Esophagus muscularis mucosa (tissue), 4 donors: ENCODE measurements around the gene DIAPH1. TPM values are rescaled to one million over a fixed set of nuclear protein-coding genes. Genes with fewer than 3 reads are reported as not detected.

ENCODE experiments used
- DNase-seq: peaks from one replicate; pipeline ENCODE4 v3.0.0-alpha.2; 2017; ENCODE audit errors: extremely low spot score
- H3K27ac ChIP-seq, 4 donors: fragments of 200-600 bp; sonication (generic); replicated peaks in 1 of 4; 1 replicate in 3 of 4; 2 replicates in 1 of 4; pipeline ENCODE4 v1.5.1; 2016 to 2019; ENCODE audit warnings: mild to moderate bottlenecking in 1 of 4
- H3K27me3 ChIP-seq, 4 donors: fragments of 200-600 bp; sonication (generic); one replicate each; pipeline versions ENCODE4 v1.5.1 to v1.6.0; 2016 to 2019
- H3K36me3 ChIP-seq, 4 donors: fragments of 200-600 bp; sonication (generic); one replicate each; pipeline ENCODE4 v1.5.1; 2016 to 2019
- H3K4me1 ChIP-seq, 4 donors: fragments of 200-600 bp; sonication (generic); one replicate each; pipeline ENCODE4 v1.5.1; 2016 to 2019
- H3K4me3 ChIP-seq, 4 donors: fragments of 200-600 bp; sonication (generic); 1 replicate in 2 of 4; 2 replicates in 2 of 4; pipeline ENCODE4 v1.5.1; 2016 to 2019; ENCODE audit warnings: mild to moderate bottlenecking in 4 of 4, moderate library complexity in 1 of 4
- H3K9me3 ChIP-seq, 4 donors: fragments of 200-600 bp; sonication (generic); 1 replicate in 3 of 4; 2 replicates in 1 of 4; pipeline ENCODE4 v1.5.1; 2016 to 2019
- EP300 ChIP-seq: sonication (generic); formaldehyde crosslinking; IDR thresholded peaks from one replicate; pipeline ENCODE4 v1.6.1; 2017; ENCODE audit warnings: antibody characterized with exemption
- POLR2A ChIP-seq: fragments of 450-650 bp; IDR thresholded peaks from one replicate; pipeline ENCODE4 v1.6.1; 2017; ENCODE audit warnings: antibody characterized with exemption, moderate library complexity, mild to moderate bottlenecking, low read depth
- POLR2AphosphoS5 ChIP-seq, 2 donors: sonication (generic); formaldehyde crosslinking; IDR thresholded peaks; one replicate each; pipeline ENCODE4 v1.6.1; 2017; ENCODE audit warnings: antibody characterized with exemption in 2 of 2
- WGBS: methylation state at CpG from one replicate; pipeline ENCODE4 v1.1.5; 2018; 5-methylcytosine and 5-hydroxymethylcytosine counted together
- intact Hi-C: fragments of 100-400 bp; cut with DNase I; formaldehyde crosslinking; loops from one replicate; pipeline ENCODE4 v1.15.1; 2023
- total RNA-seq, 4 donors: library from RNA; depleted of rRNA; stranded (reverse); fragments of >200 nt; gene quantifications; one replicate each; pipeline versions ENCODE4 v1.1.0 to v1.2.1, GENCODE V29; 2016
- TF ChIP-seq, protein P1 (sequence below), 3 experiments: fragments of 200-600 bp in 2 of 3; fragments of 450-650 bp in 1 of 3; sonication (generic) in 2 of 3; IDR thresholded peaks; one replicate each; pipeline ENCODE4 v1.5.1; 2017 to 2019; ENCODE audit warnings: antibody characterized with exemption in 3 of 3, mild to moderate bottlenecking in 2 of 3, moderate library complexity in 1 of 3

The DIAPH1 gene
- total RNA-seq, 4 donors from 2014 or later: 34.1 to 53.0 (median 45.9) TPM

DNA sequence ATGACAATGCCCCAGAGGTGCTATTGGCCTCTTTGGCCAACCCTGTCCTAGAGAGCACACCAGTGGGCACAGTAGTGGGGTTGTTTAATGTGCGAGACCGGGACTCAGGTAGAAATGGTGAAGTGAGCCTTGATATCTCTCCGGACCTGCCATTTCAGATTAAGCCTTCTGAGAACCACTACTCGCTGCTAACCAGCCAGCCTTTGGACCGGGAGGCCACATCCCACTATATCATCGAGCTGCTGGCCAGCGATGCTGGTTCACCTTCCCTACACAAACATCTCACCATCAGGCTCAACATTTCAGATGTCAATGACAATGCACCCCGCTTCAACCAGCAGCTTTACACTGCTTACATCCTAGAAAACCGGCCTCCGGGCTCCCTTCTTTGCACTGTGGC, 128.5 kb downstream of the DIAPH1 start:
- Histone ChIP-seq H3K4me1 (peaks cover 26 to 73% (median 70%) of the 10 kb centered on the region in 4 donors), H3K9me3 (no peaks in the 10 kb centered on the region), H3K27me3 (no peaks in the 10 kb centered on the region), H3K36me3 (peaks cover 0 to 57% (median 44%) of the 10 kb centered on the region in 4 donors), H3K27ac (no peak overlapping the region), H3K4me3 (no peak overlapping the region)
- WGBS: 95% methylated on average over 10 of the region's 10 CpGs
- DNase-seq: no peak
- TF ChIP-seq EP300: no peak
- TF ChIP-seq POLR2A: no peak
- TF ChIP-seq, protein P1, sequence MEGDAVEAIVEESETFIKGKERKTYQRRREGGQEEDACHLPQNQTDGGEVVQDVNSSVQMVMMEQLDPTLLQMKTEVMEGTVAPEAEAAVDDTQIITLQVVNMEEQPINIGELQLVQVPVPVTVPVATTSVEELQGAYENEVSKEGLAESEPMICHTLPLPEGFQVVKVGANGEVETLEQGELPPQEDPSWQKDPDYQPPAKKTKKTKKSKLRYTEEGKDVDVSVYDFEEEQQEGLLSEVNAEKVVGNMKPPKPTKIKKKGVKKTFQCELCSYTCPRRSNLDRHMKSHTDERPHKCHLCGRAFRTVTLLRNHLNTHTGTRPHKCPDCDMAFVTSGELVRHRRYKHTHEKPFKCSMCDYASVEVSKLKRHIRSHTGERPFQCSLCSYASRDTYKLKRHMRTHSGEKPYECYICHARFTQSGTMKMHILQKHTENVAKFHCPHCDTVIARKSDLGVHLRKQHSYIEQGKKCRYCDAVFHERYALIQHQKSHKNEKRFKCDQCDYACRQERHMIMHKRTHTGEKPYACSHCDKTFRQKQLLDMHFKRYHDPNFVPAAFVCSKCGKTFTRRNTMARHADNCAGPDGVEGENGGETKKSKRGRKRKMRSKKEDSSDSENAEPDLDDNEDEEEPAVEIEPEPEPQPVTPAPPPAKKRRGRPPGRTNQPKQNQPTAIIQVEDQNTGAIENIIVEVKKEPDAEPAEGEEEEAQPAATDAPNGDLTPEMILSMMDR (IDR thresholded peaks at IDR 0.05): no peak
- TF ChIP-seq POLR2AphosphoS5 (IDR thresholded peaks at IDR 0.05): no peak
- intact Hi-C loops: no loop called here

DNA sequence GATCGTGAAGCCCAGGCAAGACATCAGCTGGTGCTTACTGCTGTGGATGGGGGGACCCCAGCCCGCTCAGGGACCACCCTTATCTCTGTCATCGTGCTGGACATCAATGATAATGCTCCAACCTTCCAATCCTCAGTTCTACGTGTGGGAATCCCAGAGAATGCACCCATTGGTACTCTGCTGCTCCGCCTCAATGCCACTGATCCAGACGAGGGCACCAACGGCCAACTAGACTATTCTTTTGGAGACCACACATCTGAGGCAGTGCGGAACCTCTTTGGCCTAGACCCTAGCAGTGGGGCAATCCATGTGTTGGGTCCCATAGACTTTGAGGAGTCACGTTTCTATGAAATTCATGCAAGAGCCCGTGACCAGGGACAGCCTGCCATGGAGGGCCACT, 129.0 kb downstream of the DIAPH1 start:
- Histone ChIP-seq H3K36me3 (peaks cover 0 to 53% (median 40%) of the 10 kb centered on the region in 4 donors), H3K27ac (no peak overlapping the region), H3K4me1 (peaks cover 29 to 74% (median 70%) of the 10 kb centered on the region in 4 donors), H3K27me3 (no peaks in the 10 kb centered on the region), H3K9me3 (no peaks in the 10 kb centered on the region), H3K4me3 (no peak overlapping the region)
- intact Hi-C loops: no loop called here
- TF ChIP-seq POLR2A (no peak), EP300 (no peak), POLR2AphosphoS5 (IDR thresholded peaks at IDR 0.05) (no peak)
- TF ChIP-seq, protein P1 (IDR thresholded peaks at IDR 0.05): no peak
- 92% methylated on average over 8 of the region's 10 CpGs for WGBS
- DNase-seq: no peak

DNA sequence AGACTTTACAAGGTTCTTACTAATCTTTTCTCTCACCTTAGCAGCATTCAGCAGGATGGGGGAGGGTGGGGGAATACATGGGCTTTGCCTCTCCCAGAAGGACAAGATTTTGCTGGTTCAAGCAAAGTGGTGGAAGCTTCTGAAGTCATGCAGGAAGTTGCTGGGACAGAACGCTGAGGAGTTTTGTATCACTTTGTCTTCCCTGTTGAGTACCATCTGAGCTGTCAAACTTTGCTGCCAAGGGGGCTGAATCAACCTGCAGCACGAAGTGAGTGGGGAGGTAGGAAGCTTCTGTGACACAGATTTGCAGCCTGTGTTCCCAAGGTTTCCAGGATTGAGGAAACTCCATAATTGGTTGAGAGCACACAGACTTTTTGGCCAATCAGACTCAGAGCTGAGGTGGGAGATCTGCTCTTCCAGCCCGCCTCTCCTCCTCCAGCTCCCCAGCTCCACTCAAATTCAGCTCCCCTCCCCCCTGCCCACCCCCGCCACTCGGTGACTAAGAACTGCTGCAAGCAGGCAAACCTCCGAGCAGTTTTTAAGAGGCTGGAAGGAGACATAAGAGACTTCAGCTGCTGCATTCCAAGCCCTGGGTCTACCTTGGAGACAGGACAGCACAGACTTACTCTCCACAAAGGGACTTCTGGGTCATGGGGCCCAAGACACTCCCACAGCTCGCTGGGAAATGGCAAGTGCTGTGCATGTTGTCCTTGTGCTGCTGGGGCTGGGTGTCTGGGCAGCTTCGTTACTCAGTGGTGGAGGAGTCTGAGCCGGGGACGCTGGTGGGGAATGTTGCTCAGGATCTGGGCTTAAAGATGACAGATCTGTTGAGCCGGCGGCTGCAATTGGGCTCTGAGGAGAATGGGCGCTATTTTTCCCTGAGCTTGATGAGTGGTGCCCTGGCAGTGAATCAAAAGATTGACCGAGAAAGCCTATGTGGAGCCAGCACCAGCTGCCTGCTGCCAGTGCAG, 129.9 kb downstream of the DIAPH1 start, which contains the start of gene PCDHGC5:
Gene PCDHGC5, plus strand, starts transcription at position 491 of the 971 bp plus-strand sequence. Its CDS starts 160 bp downstream, at position 651.
- H3K27ac ChIP-seq: no peak within 1 kb of the TSS
- H3K4me1 ChIP-seq: peaks cover 36 to 74% (median 70%) of the 10 kb centered on the region in 4 donors
- no peaks in the 10 kb centered on the region for H3K9me3 ChIP-seq
- H3K27me3 ChIP-seq: no peaks in the 10 kb centered on the region
- DNase-seq: no peak
- TF ChIP-seq, protein P1 (IDR thresholded peaks at IDR 0.05): no peak
- no peak for TF ChIP-seq POLR2A
- no peak for TF ChIP-seq EP300
- no peak within 1 kb of the TSS for H3K4me3 ChIP-seq
- intact Hi-C loops: no loop called here
- WGBS: 69% methylated on average over 13 of the region's 14 CpGs
- peaks cover 0 to 50% (median 37%) of the 10 kb centered on the region in 4 donors for H3K36me3 ChIP-seq

DNA sequence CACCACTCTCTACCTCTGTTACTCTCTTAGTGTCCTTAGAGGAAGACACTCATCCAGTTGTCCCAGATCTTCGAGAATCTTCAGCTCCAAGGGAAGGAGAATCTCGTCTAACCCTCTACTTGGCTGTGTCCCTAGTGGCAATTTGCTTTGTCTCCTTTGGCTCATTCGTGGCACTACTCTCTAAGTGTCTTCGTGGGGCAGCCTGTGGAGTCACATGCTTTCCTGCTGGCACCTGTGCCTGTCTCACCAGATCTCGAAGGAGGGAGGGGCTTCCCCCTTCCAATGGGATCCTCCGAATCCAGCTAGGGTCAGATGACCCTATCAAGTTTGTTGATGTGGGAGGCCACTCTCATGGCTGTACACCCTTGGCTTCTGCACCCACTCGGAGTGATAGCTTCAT, 131.7 kb downstream of the DIAPH1 start:
- Histone ChIP-seq H3K4me3 (no peak overlapping the region), H3K36me3 (peaks cover 0 to 47% (median 35%) of the 10 kb centered on the region in 4 donors), H3K9me3 (no peaks in the 10 kb centered on the region), H3K4me1 (peaks cover 27 to 74% (median 68%) of the 10 kb centered on the region in 4 donors), H3K27ac (no peak overlapping the region), H3K27me3 (no peaks in the 10 kb centered on the region)
- TF ChIP-seq, protein P1 (IDR thresholded peaks at IDR 0.05): no peak
- no peak for TF ChIP-seq POLR2A
- TF ChIP-seq EP300: no peak
- TF ChIP-seq POLR2AphosphoS5 (IDR thresholded peaks at IDR 0.05): no peak
- no peak for DNase-seq
- WGBS: 75% methylated on average over 6 of the region's 7 CpGs
- intact Hi-C loops: no loop called here
